Gastrocnemius medialis (tissue), 4 donors: Measurements from ENCODE around the gene COPS6. TPM values are rescaled to one million over a fixed set of nuclear protein-coding genes. Genes with fewer than 3 reads are reported as not detected.

Experiments used
- ATAC-seq, 2 donors: fragments of 150-250 bp; one replicate each; pipeline ENCODE4 v1.9.1; 2016
- DNase-seq, 2 donors: peaks; one replicate each; pipeline ENCODE4 v3.0.0-alpha.2; 2019
- H3K27ac ChIP-seq, 4 donors: fragments of 200-600 bp; sonication (generic); 1 replicate in 1 of 4; 2 replicates in 3 of 4; pipeline ENCODE4 v1.5.1; 2016 to 2018; ENCODE audit warnings: mild to moderate bottlenecking in 2 of 4, moderate library complexity in 1 of 4
- H3K27me3 ChIP-seq, 3 donors: fragments of 200-600 bp; sonication (generic) in 2 of 3; 1 replicate in 1 of 3; 2 replicates in 2 of 3; pipeline versions ENCODE4 v1.5.1 to v1.6.0; 2016 to 2019; ENCODE audit warnings: mild to moderate bottlenecking in 1 of 3, moderate library complexity in 1 of 3
- H3K36me3 ChIP-seq, 2 donors: fragments of 200-600 bp; sonication (generic) in 1 of 2; one replicate each; pipeline ENCODE4 v1.5.1; 2017 to 2018
- H3K4me1 ChIP-seq, 2 donors: fragments of 200-600 bp; sonication (generic) in 1 of 2; one replicate each; pipeline ENCODE4 v1.5.1; 2016 to 2017; ENCODE audit warnings: mild to moderate bottlenecking in 2 of 2
- H3K4me3 ChIP-seq, 4 donors: fragments of 200-600 bp; sonication (generic) in 3 of 4; 1 replicate in 1 of 4; 2 replicates in 3 of 4; pipeline ENCODE4 v1.5.1; 2016 to 2019; ENCODE audit warnings: mild to moderate bottlenecking in 2 of 4
- H3K9me3 ChIP-seq, 3 donors: fragments of 200-600 bp; sonication (generic) in 2 of 3; 1 replicate in 1 of 3; 2 replicates in 2 of 3; pipeline ENCODE4 v1.5.1; 2016 to 2019
- CTCF ChIP-seq, 5 experiments: fragments of 450-650 bp in 3 of 5; fragments of 200-600 bp in 2 of 5; sonication (generic) in 2 of 5; IDR thresholded peaks in 4 of 5; conservative IDR thresholded peaks in 1 of 5; 1 replicate in 4 of 5; 2 replicates in 1 of 5; pipeline ENCODE4 v1.5.1; 2016 to 2019; ENCODE audit warnings: antibody characterized with exemption in 5 of 5, mild to moderate bottlenecking in 3 of 5, moderate library complexity in 3 of 5
- POLR2A ChIP-seq, 2 donors: fragments of 450-650 bp; IDR thresholded peaks; one replicate each; pipeline ENCODE4 v1.6.1; 2017; ENCODE audit warnings: antibody characterized with exemption in 2 of 2, mild to moderate bottlenecking in 2 of 2, moderate library complexity in 2 of 2
- in situ Hi-C, 4 donors: fragments of 200-750 bp; cut with MboI; loops; one replicate each; pipeline versions ENCODE4 v1.15.0 to v1.8.0; 2017; ENCODE audit warnings: low sequenced_read_pairs in 4 of 4
- intact Hi-C: fragments of 100-400 bp; cut with DNase I; formaldehyde crosslinking; loops from one replicate; pipeline ENCODE4 v1.15.1; 2023; ENCODE audit warnings: low total_unique reads
- total RNA-seq, 4 donors: library from RNA; depleted of rRNA; stranded (reverse); fragments of >200 nt; gene quantifications; one replicate each; pipeline versions ENCODE4 v1.1.0 to v1.2.3, GENCODE V29; 2016

The COPS6 gene
- total RNA-seq, 4 donors from 2014 or later = 32.6 to 57.9 (median 39.4) TPM

GRCh38 chr7:100095289-100095688 lies 6.5 kb downstream of the COPS6 start:
- no peak overlapping the region for H3K27ac ChIP-seq
- in situ Hi-C loops (no loop called here), intact Hi-C loops (no loop called here)
- peaks cover 8 to 10% of the 10 kb centered on the region in 2 donors for H3K4me1 ChIP-seq
- H3K36me3 ChIP-seq = peaks cover 0 to 94% of the 10 kb centered on the region in 2 donors
- DNase-seq = no peak
- no peak for ATAC-seq
- H3K9me3 ChIP-seq = no peaks in the 10 kb centered on the region
- H3K27me3 ChIP-seq = no peaks in the 10 kb centered on the region
- no peak overlapping the region for H3K4me3 ChIP-seq
- no peak for TF ChIP-seq POLR2A (IDR thresholded peaks at IDR 0.05)
- TF ChIP-seq CTCF (IDR thresholded peaks at IDR 0.05 in 4 of 5, conservative IDR thresholded peaks at IDR 0.05 in 1 of 5) = no peak

- H3K27ac ChIP-seq = no peak overlapping the region
- H3K9me3 ChIP-seq = no peaks in the 10 kb centered on the region
- in situ Hi-C loops (no loop called here), intact Hi-C loops (no loop called here)
- no peak for DNase-seq
- ATAC-seq = no peak
- peaks cover 0 to 90% of the 10 kb centered on the region in 2 donors for H3K36me3 ChIP-seq
- H3K27me3 ChIP-seq = no peaks in the 10 kb centered on the region
- TF ChIP-seq POLR2A (IDR thresholded peaks at IDR 0.05) = no peak
- TF ChIP-seq CTCF (IDR thresholded peaks at IDR 0.05 in 4 of 5, conservative IDR thresholded peaks at IDR 0.05 in 1 of 5) = no peak
- peaks cover 8 to 10% of the 10 kb centered on the region in 2 donors for H3K4me1 ChIP-seq
- no peak overlapping the region for H3K4me3 ChIP-seq
These were observed 6.9 kb downstream of the COPS6 start for GRCh38 chr7:100095704-100096103.

GRCh38 chr7:100098913-100099312 lies 10.1 kb downstream of the COPS6 start:
- in situ Hi-C loops = no loop called here
- DNase-seq = no peak
- intact Hi-C loops = no loop called here
- peaks cover 13 to 17% of the 10 kb centered on the region in 2 donors for H3K4me1 ChIP-seq
- H3K36me3 ChIP-seq = peaks cover 0 to 58% of the 10 kb centered on the region in 2 donors
- H3K4me3 ChIP-seq = no peak overlapping the region
- H3K27me3 ChIP-seq = no peaks in the 10 kb centered on the region
- no peak overlapping the region for H3K27ac ChIP-seq
- TF ChIP-seq POLR2A (IDR thresholded peaks at IDR 0.05) = no peak
- no peak for TF ChIP-seq CTCF (IDR thresholded peaks at IDR 0.05 in 4 of 5, conservative IDR thresholded peaks at IDR 0.05 in 1 of 5)
- H3K9me3 ChIP-seq = no peaks in the 10 kb centered on the region
- ATAC-seq = no peak

GRCh38 chr7:100099452-100099851 lies 10.7 kb downstream of the COPS6 start:
- no peak for DNase-seq
- no peak for ATAC-seq
- peaks cover 13 to 17% of the 10 kb centered on the region in 2 donors for H3K4me1 ChIP-seq
- H3K27me3 ChIP-seq = no peaks in the 10 kb centered on the region
- intact Hi-C loops = no loop called here
- peak overlapping the region in 2 of 4 donors; percentile 95 to 97 for H3K27ac ChIP-seq
- no peak for TF ChIP-seq POLR2A (IDR thresholded peaks at IDR 0.05)
- no peak for TF ChIP-seq CTCF (IDR thresholded peaks at IDR 0.05 in 4 of 5, conservative IDR thresholded peaks at IDR 0.05 in 1 of 5)
- H3K9me3 ChIP-seq = no peaks in the 10 kb centered on the region
- H3K4me3 ChIP-seq = peak overlapping the region; percentile 60 to 97 (median 85)
- in situ Hi-C loops = no loop called here
- H3K36me3 ChIP-seq = peaks cover 0 to 52% of the 10 kb centered on the region in 2 donors
